HepG2 (cell line): ENCODE measurements around the gene M1AP. TPM values are rescaled to one million over a fixed set of nuclear protein-coding genes. Genes with fewer than 3 reads are reported as not detected.

Experiments used
- JUNB ChIP-seq: sonication (generic); formaldehyde crosslinking; IDR thresholded peaks from 2 replicates; pipeline ENCODE4 v1.8.0; 2022; ENCODE audit warnings: missing genetic modification reagents, mild to moderate bottlenecking, borderline replicate concordance
- MEF2D ChIP-seq: sonication (generic); formaldehyde crosslinking; IDR thresholded peaks from 2 replicates; pipeline ENCODE4 v1.5.1; 2020; ENCODE audit warnings: mild to moderate bottlenecking, missing genetic modification reagents
- PAWR ChIP-seq: sonication (generic); formaldehyde crosslinking; IDR thresholded peaks from 2 replicates; pipeline ENCODE4 v1.4.0; 2020; ENCODE audit warnings: missing genetic modification reagents, mild to moderate bottlenecking, borderline replicate concordance
- THYN1 ChIP-seq: sonication (generic); formaldehyde crosslinking; IDR thresholded peaks from 2 replicates; pipeline ENCODE4 v1.8.1; 2023; ENCODE audit warnings: low read depth, mild to moderate bottlenecking, moderate library complexity, missing genetic modification reagents, borderline replicate concordance
- TOE1 ChIP-seq: sonication (generic); formaldehyde crosslinking; IDR thresholded peaks from 2 replicates; pipeline ENCODE4 v1.4.0; 2020; ENCODE audit warnings: mild to moderate bottlenecking, missing genetic modification reagents
- TSC22D2 ChIP-seq: sonication (generic); formaldehyde crosslinking; IDR thresholded peaks from 2 replicates; pipeline ENCODE4 v1.5.1; 2020; ENCODE audit warnings: missing genetic modification reagents, mild to moderate bottlenecking, borderline replicate concordance
- ZBTB7A ChIP-seq: sonication (generic); formaldehyde crosslinking; IDR thresholded peaks from 2 replicates; pipeline ENCODE4 v1.8.0; 2022; ENCODE audit warnings: mild to moderate bottlenecking, missing genetic modification reagents
- ZKSCAN5 ChIP-seq: sonication (generic); formaldehyde crosslinking; IDR thresholded peaks from 2 replicates; pipeline ENCODE4 v1.5.1; 2020; ENCODE audit warnings: mild to moderate bottlenecking, missing genetic modification reagents
- ZNF446 ChIP-seq: sonication (generic); formaldehyde crosslinking; IDR thresholded peaks from 2 replicates; pipeline ENCODE4 v1.5.0; 2020; ENCODE audit warnings: mild to moderate bottlenecking, missing genetic modification reagents
- ZNF468 ChIP-seq: sonication (generic); formaldehyde crosslinking; IDR thresholded peaks from 2 replicates; pipeline ENCODE4 v1.8.0; 2022; ENCODE audit warnings: mild to moderate bottlenecking, moderate library complexity, missing genetic modification reagents
- ZNF558 ChIP-seq: sonication (generic); formaldehyde crosslinking; IDR thresholded peaks from 2 replicates; pipeline ENCODE4 v1.9.0; 2022; ENCODE audit warnings: mild to moderate bottlenecking, missing genetic modification reagents, borderline replicate concordance
- ZNF614 ChIP-seq: IDR thresholded peaks from 2 replicates; pipeline ENCODE4 v1.6.1; 2018; ENCODE audit warnings: missing biosample characterization, missing genetic modification reagents, inconsistent platforms, borderline replicate concordance
- ZNF792 ChIP-seq: IDR thresholded peaks from 2 replicates; pipeline ENCODE4 v1.6.1; 2016
- ZSCAN22 ChIP-seq: sonication (generic); formaldehyde crosslinking; IDR thresholded peaks from 2 replicates; pipeline ENCODE4 v1.4.0; 2020; ENCODE audit warnings: mild to moderate bottlenecking, missing genetic modification reagents
- polyA plus RNA-seq, 8 experiments: library from polyadenylated mRNA; depleted of rRNA in 3 of 8; stranded (reverse) in 7 of 8; unstranded in 1 of 8; fragments of >200 nt; fragmentation: Illumina TruSeq in 4 of 8; extraction: Trizol in 4 of 8; gene quantifications; 2 replicates each; pipeline versions ENCODE4 v1.2.1 to v1.2.3, GENCODE V29; 2011 to 2016; ENCODE audit warnings: low read depth in 4 of 8, missing spikeins in 1 of 8, mixed read lengths in 1 of 8; ENCODE audit not compliant: insufficient read depth in 1 of 8
- total RNA-seq, 5 experiments: library from RNA; depleted of rRNA; stranded (reverse); fragments of >200 nt; fragmentation: Illumina TruSeq; extraction: Trizol; gene quantifications; 2 replicates each; pipeline ENCODE4 v1.2.3, GENCODE V29; 2016; ENCODE audit warnings: low read depth in 1 of 5
- TF ChIP-seq, protein P1 (sequence below): sonication (generic); formaldehyde crosslinking; IDR thresholded peaks from 2 replicates; pipeline ENCODE4 v1.9.0; 2021; ENCODE audit warnings: missing genetic modification reagents, borderline replicate concordance
- TF ChIP-seq, protein P2 (sequence below): sonication (generic); formaldehyde crosslinking; IDR thresholded peaks from 2 replicates; pipeline ENCODE4 v1.8.0; 2022; ENCODE audit warnings: mild to moderate bottlenecking, missing genetic modification reagents; ENCODE audit not compliant: insufficient replicate concordance
- TF ChIP-seq, protein P3 (sequence below): sonication (generic); formaldehyde crosslinking; IDR thresholded peaks from 2 replicates; pipeline ENCODE4 v1.4.0; 2020; ENCODE audit warnings: missing genetic modification reagents, borderline replicate concordance
- TF ChIP-seq, protein P4 (sequence below): sonication (generic); formaldehyde crosslinking; IDR thresholded peaks from 2 replicates; pipeline ENCODE4 v1.4.0; 2020; ENCODE audit warnings: missing genetic modification reagents

M1AP gene
- total and polyA plus RNA-seq, 2 of the 13 experiments (the other 11 are each of a cell fraction or from before 2014, with no cell fraction given) = not detected

DNA sequence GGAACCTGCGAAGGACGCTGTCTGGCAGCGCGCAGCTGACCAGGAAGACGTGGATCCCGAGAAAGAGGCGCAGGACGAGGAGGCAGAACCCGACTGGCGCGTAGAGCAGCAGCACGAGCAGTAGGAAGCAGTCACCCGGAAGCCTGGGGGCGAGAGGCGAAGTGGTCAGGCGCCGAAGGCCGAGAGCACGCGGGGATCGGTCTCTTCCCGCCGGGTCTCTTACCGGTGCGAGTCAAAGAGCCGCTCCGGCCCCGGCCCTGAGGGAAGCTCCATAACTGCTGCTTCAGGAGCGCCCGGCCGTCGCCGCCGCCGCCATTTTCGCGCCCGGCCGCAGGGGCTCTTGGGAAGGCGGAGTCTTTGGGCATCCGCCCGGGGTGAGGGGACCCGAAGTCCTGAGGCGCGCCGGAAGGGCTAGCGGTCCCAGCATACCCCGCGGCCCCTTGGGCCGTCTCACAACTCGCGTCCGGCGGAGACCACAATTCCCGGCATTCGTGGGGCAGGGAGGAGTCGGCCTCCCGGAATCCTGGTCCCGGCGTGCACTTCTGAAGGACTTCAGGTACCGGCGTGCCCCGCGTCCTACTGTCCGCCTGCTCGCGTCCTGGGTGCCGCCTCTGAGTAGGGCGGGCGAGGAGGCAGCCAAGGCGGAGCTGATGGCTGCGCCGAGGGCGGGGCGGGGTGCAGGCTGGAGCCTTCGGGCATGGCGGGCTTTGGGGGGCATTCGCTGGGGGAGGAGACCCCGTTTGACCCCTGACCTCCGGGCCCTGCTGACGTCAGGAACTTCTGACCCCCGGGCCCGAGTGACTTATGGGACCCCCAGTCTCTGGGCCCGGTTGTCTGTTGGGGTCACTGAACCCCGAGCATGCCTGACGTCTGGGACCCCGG, 118.5 kb downstream of the M1AP start, which contains the start of the genes AUP1 and HTRA2 (continued):
- TF ChIP-seq, protein P1, sequence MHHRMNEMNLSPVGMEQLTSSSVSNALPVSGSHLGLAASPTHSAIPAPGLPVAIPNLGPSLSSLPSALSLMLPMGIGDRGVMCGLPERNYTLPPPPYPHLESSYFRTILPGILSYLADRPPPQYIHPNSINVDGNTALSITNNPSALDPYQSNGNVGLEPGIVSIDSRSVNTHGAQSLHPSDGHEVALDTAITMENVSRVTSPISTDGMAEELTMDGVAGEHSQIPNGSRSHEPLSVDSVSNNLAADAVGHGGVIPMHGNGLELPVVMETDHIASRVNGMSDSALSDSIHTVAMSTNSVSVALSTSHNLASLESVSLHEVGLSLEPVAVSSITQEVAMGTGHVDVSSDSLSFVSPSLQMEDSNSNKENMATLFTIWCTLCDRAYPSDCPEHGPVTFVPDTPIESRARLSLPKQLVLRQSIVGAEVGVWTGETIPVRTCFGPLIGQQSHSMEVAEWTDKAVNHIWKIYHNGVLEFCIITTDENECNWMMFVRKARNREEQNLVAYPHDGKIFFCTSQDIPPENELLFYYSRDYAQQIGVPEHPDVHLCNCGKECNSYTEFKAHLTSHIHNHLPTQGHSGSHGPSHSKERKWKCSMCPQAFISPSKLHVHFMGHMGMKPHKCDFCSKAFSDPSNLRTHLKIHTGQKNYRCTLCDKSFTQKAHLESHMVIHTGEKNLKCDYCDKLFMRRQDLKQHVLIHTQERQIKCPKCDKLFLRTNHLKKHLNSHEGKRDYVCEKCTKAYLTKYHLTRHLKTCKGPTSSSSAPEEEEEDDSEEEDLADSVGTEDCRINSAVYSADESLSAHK = no peak
- peak; percentile 87; the same call in 1 of the 2 replicates for TF ChIP-seq ZNF558 (CRISPR knock-in tag)
- TF ChIP-seq JUNB (CRISPR knock-in tag) = no peak
- TF ChIP-seq MEF2D (CRISPR knock-in tag) = peak; percentile 45; the same call in 1 of the 2 replicates
- TF ChIP-seq, protein P2, sequence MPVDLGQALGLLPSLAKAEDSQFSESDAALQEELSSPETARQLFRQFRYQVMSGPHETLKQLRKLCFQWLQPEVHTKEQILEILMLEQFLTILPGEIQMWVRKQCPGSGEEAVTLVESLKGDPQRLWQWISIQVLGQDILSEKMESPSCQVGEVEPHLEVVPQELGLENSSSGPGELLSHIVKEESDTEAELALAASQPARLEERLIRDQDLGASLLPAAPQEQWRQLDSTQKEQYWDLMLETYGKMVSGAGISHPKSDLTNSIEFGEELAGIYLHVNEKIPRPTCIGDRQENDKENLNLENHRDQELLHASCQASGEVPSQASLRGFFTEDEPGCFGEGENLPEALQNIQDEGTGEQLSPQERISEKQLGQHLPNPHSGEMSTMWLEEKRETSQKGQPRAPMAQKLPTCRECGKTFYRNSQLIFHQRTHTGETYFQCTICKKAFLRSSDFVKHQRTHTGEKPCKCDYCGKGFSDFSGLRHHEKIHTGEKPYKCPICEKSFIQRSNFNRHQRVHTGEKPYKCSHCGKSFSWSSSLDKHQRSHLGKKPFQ (CRISPR knock-in tag) = peak; percentile 18
- TF ChIP-seq TOE1 (CRISPR knock-in tag) = no peak
- no peak for TF ChIP-seq TSC22D2 (CRISPR knock-in tag)
- TF ChIP-seq ZNF446 (CRISPR knock-in tag) = no peak
- TF ChIP-seq, protein P3, sequence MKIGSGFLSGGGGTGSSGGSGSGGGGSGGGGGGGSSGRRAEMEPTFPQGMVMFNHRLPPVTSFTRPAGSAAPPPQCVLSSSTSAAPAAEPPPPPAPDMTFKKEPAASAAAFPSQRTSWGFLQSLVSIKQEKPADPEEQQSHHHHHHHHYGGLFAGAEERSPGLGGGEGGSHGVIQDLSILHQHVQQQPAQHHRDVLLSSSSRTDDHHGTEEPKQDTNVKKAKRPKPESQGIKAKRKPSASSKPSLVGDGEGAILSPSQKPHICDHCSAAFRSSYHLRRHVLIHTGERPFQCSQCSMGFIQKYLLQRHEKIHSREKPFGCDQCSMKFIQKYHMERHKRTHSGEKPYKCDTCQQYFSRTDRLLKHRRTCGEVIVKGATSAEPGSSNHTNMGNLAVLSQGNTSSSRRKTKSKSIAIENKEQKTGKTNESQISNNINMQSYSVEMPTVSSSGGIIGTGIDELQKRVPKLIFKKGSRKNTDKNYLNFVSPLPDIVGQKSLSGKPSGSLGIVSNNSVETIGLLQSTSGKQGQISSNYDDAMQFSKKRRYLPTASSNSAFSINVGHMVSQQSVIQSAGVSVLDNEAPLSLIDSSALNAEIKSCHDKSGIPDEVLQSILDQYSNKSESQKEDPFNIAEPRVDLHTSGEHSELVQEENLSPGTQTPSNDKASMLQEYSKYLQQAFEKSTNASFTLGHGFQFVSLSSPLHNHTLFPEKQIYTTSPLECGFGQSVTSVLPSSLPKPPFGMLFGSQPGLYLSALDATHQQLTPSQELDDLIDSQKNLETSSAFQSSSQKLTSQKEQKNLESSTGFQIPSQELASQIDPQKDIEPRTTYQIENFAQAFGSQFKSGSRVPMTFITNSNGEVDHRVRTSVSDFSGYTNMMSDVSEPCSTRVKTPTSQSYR (CRISPR knock-in tag) = no peak; the same call in 1 of the 2 replicates
- TF ChIP-seq ZNF792 (CRISPR knock-in tag) = no peak; the same call in none of the 2 replicates
- TF ChIP-seq ZSCAN22 (CRISPR knock-in tag) = no peak
- TF ChIP-seq ZNF614 (CRISPR knock-in tag) = no peak
- TF ChIP-seq PAWR (CRISPR knock-in tag) = no peak
- TF ChIP-seq ZBTB7A (CRISPR knock-in tag) = no peak; the same call in 1 of the 2 replicates
- no peak for TF ChIP-seq THYN1 (CRISPR knock-in tag)
- TF ChIP-seq ZKSCAN5 = no peak
- TF ChIP-seq, protein P4, sequence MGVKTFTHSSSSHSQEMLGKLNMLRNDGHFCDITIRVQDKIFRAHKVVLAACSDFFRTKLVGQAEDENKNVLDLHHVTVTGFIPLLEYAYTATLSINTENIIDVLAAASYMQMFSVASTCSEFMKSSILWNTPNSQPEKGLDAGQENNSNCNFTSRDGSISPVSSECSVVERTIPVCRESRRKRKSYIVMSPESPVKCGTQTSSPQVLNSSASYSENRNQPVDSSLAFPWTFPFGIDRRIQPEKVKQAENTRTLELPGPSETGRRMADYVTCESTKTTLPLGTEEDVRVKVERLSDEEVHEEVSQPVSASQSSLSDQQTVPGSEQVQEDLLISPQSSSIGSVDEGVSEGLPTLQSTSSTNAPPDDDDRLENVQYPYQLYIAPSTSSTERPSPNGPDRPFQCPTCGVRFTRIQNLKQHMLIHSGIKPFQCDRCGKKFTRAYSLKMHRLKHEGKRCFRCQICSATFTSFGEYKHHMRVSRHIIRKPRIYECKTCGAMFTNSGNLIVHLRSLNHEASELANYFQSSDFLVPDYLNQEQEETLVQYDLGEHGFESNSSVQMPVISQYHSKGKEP (CRISPR knock-in tag) = no peak
- no peak for TF ChIP-seq ZNF468 (CRISPR knock-in tag)
